Immature natural killer cell (primary cell): ENCODE data around the gene KRT78. TPM values are rescaled to one million over a fixed set of nuclear protein-coding genes. Genes with fewer than 3 reads are reported as not detected.
A peak's percentile ranks its signal among the peaks of the same experiment; 100 is the strongest.

ENCODE experiments used
- DNase-seq, 3 donors: peaks; one replicate each; pipeline ENCODE4 v3.0.0; 2022; ENCODE audit warnings: mixed read lengths in 1 of 3
- H3K27ac Mint-ChIP-seq, 6 donors: one replicate each; pipeline ENCODE4 v1.8.0; 2020; ENCODE audit warnings: mixed read lengths in 6 of 6, mild to moderate bottlenecking in 5 of 6, inconsistent platforms in 4 of 6, moderate library complexity in 3 of 6
- H3K27me3 Mint-ChIP-seq, 3 donors: one replicate each; pipeline ENCODE4 v1.8.0; 2020 to 2021; ENCODE audit warnings: low read depth in 3 of 3, mild to moderate bottlenecking in 3 of 3, mixed read lengths in 3 of 3, moderate library complexity in 3 of 3, inconsistent platforms in 1 of 3
- H3K36me3 Mint-ChIP-seq, 3 donors: one replicate each; pipeline ENCODE4 v1.8.0; 2020; ENCODE audit warnings: mixed read lengths in 3 of 3, inconsistent platforms in 2 of 3, mild to moderate bottlenecking in 2 of 3
- H3K4me1 Mint-ChIP-seq, 2 donors: one replicate each; pipeline ENCODE4 v1.8.0; 2020; ENCODE audit warnings: inconsistent platforms in 2 of 2, mild to moderate bottlenecking in 2 of 2, mixed read lengths in 2 of 2, moderate library complexity in 1 of 2
- H3K4me3 Mint-ChIP-seq, 5 donors: one replicate each; pipeline ENCODE4 v1.8.0; 2020; ENCODE audit warnings: mild to moderate bottlenecking in 5 of 5, mixed read lengths in 5 of 5, inconsistent platforms in 3 of 5, moderate library complexity in 3 of 5
- H3K9me3 Mint-ChIP-seq, 6 donors: one replicate each; pipeline ENCODE4 v1.8.0; 2020; ENCODE audit warnings: mild to moderate bottlenecking in 6 of 6, mixed read lengths in 6 of 6, inconsistent platforms in 4 of 6, moderate library complexity in 3 of 6
- polyA plus RNA-seq, 3 donors: library from polyadenylated mRNA; unstranded; fragments of 300-500 nt; fragmentation: Illumina TruSeq; gene quantifications; one replicate each; pipeline ENCODE4 v1.2.3, GENCODE V29; 2021

The KRT78 gene
- polyA plus RNA-seq, 3 donors from 2014 or later = 0.28 TPM; not detected in 2

DNA sequence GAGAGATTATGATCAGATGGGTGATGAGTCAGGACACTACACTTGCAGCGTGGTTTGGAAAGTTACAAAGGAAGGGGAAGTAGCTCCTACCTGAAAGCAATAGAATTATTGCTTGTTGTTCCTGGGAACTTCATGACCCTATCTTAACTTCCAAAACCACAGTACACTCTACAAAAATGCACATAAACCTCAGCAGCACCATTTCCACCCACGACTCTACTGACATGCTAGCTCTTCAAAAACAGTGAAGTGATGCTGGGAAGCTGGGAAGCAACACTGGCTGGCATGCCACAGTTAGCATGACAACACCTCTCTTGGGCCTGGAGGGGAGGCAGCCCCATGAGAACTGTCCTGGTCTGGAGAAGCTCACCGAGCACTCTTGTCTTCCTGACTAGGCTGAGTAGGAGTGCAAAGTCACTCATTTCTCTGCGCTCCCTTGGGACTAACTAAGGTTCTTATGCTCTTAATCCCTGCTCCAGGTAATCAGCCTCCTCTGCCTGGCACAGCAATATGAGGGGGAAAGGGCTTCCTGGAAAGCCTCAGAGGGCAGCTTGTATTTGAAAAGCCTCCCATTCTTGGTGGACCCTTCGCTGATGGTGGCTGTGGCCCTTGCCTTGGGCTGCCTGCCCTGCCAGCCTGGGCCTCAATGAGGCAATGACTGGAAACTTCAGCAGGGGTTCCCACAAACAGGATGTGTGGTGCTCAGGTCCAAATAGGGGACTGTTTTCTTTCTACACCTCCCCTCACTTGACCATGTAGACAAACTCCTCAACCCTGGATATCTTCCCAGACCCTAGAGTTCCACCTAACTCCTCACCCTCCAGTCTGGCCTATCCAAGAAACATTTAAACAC lies 54.1 kb downstream of the KRT78 start:
- Mint-ChIP-seq H3K4me1 (peaks cover 9 to 10% of the 10 kb centered on the region in 2 donors), H3K9me3 (no peaks in the 10 kb centered on the region), H3K36me3 (peaks cover 0 to 6% (median 0%) of the 10 kb centered on the region in 3 donors), H3K27ac (peak overlapping the region in 1 of 6 donors; percentile 9), H3K27me3 (peaks cover 5 to 11% (median 8%) of the 10 kb centered on the region in 3 donors), H3K4me3 (no peak overlapping the region)
- DNase-seq = no peak

DNA sequence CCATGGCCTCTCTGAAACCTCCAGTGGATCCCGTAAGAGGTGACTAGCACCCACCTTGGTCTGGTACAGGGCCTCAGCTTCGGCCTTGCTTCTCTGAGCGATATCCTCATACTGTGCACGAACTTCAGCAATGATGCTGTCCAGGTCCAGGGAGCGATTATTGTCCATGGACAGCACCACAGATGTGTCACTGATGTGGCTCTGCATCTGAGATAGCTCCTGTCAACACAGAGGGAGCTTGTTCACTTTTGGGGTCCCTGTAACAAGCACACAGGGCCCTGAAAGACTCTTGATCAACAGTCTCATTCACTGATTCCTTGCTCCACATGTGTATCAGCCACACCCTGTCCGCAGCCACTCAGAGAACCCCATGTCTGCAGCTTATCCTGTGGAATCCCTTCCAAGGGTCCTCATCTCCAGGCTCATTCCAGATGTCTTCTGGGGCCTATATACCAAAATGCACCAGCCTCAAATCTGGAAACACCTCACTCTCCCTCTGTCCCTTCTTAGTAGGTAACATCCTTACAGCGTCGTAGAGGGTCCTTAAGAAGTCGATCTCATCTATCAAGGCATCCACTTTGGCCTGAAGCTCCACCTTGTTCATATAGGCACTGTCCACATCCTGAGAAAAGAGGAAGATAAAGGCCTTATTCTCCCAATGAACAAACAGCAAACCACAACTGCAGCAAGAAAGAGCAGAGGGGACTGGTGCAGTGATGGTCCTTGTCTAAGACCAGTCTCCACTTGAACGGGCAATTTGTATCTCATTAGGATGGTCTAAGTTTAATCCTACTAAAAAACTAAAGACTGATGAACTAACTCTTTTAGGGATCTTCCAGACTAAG lies 56.4 kb downstream of the KRT78 start:
- Mint-ChIP-seq H3K27me3 (peaks cover 7 to 16% (median 14%) of the 10 kb centered on the region in 3 donors), H3K9me3 (no peaks in the 10 kb centered on the region), H3K4me1 (peaks cover 14 to 17% of the 10 kb centered on the region in 2 donors), H3K36me3 (peaks cover 0 to 6% (median 0%) of the 10 kb centered on the region in 3 donors), H3K4me3 (no peak overlapping the region), H3K27ac (no peak overlapping the region)
- DNase-seq = no peak

DNA sequence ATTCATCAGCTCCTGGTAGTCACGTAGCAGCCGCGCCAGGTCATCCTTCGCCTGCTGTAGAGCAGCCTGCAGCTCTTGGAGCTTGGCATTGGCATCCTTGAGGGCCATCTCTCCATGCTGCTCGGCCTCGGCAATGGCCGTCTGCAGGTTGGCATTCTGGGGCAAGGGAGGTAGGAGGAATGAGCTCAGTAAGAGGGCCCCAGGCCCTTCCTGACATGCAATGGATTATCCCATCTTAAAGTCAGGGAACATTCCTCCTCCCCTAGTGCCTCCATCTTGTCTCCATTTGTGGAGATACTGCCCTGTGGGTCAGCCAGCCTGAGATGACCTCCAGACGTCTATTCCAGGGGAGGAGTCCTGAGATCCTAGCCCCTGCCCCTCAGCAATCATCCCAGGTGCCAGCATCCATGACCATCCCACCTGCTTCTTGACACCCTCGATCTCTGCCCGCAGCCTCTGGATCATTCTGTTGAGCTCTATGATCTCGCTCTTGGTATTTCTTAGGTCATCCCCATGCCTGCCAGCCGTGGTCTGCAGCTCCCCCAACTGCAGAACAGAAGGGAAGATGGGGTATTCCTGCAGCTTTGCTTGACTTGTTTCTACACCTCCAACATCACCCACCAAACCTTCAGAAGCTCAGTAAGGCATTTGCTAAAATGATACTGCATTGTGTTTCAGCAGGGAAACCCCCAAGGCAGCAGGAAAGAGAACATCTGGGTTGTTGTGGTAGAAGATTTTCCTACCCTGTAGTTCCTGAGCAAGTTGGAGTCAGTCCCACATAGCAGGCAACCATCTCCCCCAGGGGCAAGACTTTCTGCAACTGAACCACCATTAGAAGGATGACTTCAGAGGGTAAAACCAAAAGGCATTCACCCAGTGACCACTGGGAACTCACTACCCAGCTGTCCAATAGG lies 57.3 kb downstream of the KRT78 start:
- Mint-ChIP-seq H3K4me3 (no peak overlapping the region), H3K27me3 (peaks cover 8 to 16% (median 14%) of the 10 kb centered on the region in 3 donors), H3K36me3 (peaks cover 0 to 6% (median 0%) of the 10 kb centered on the region in 3 donors), H3K4me1 (peaks cover 14 to 17% of the 10 kb centered on the region in 2 donors), H3K9me3 (no peaks in the 10 kb centered on the region), H3K27ac (no peak overlapping the region)
- no peak for DNase-seq

DNA sequence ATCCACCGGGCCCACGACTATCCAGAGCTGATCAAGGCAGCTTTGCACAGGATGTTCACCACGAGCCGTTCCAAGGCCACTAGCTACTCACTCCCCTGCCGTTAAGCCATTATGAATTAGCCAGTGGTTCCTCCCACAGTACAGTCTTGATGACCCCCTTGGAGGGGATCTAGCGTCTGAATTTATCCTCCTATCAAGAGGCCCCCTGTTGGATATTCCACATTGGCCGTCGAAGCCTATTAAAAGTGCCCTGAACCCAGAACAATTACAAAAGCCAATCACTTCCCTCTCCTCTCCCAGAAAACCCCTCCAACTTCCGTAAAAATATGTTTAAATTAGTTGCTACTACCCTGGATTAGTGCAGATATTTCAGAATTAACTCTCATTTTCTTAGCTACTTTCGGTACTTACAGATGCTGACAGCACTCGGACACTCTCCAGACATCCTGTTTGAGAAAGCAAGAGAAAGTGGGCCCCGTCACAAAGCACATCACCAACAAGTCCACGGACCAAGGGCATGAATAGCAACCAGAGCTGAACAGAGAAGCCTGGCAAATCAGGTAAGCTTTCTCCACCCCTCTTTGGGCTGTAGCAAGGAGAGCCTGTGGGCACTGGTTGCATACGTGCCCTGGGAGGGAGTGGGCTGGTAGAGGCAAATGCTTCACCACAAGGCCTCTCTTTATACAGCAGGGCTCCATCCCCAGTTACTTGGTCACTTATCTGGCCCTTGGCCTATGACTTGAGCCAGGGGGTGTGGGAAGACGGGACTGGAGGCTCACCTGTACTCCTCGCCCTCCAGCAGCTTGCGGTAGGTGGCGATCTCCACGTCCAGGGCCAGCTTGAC lies 58.1 kb downstream of the KRT78 start:
- peaks cover 14 to 17% of the 10 kb centered on the region in 2 donors for H3K4me1 Mint-ChIP-seq
- peaks cover 10 to 19% (median 12%) of the 10 kb centered on the region in 3 donors for H3K27me3 Mint-ChIP-seq
- H3K9me3 Mint-ChIP-seq = no peaks in the 10 kb centered on the region
- peak overlapping the region in 1 of 6 donors; percentile 23 for H3K27ac Mint-ChIP-seq
- peak overlapping the region in 1 of 5 donors; percentile 21 for H3K4me3 Mint-ChIP-seq
- no peak for DNase-seq
- peaks cover 0 to 6% (median 0%) of the 10 kb centered on the region in 3 donors for H3K36me3 Mint-ChIP-seq

DNA sequence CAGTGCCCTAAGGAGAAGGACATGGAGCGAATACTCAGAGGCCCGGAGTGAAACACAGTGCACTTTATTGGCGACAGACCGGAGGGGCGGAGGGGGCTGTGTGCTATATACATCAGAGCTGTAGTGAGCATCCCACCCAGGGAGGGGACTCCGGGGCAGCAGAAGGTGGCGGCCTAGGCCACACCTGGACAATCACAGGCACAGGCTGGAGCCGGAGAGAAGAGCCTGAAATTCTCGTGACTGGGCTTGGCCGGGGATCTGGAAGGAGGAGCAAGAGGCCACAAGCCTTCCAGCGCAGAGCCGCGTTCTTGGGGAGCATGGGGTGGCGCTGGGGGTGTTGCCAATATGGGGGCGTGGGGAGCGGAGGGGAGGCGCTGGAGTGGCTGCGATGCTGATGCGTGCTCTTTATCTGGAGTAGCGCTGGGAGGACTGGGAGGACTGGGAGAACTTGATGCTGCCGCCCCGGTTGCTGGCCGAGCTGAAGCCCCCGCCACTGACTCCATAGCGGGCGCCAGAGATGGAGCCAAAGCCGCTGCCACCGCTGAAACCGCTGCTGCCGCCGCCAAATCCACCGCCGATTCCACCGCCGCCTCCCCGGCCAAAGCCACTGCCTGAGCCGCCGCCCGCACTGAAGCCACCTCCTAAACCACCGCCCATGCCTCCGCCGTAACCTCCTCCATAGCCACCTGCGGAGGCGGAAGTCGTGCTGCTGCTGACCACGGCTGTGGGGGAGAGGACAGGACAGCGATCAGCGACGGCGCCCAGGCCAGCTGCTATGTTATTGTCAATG lies 59.0 kb downstream of the KRT78 start:
- Mint-ChIP-seq H3K36me3 (peaks cover 0 to 6% (median 0%) of the 10 kb centered on the region in 3 donors), H3K9me3 (no peaks in the 10 kb centered on the region), H3K4me1 (peaks cover 14 to 17% of the 10 kb centered on the region in 2 donors), H3K27ac (no peak overlapping the region), H3K4me3 (peak overlapping the region in 1 of 5 donors; percentile 28), H3K27me3 (peaks cover 10 to 19% (median 16%) of the 10 kb centered on the region in 3 donors)
- DNase-seq = no peak

DNA sequence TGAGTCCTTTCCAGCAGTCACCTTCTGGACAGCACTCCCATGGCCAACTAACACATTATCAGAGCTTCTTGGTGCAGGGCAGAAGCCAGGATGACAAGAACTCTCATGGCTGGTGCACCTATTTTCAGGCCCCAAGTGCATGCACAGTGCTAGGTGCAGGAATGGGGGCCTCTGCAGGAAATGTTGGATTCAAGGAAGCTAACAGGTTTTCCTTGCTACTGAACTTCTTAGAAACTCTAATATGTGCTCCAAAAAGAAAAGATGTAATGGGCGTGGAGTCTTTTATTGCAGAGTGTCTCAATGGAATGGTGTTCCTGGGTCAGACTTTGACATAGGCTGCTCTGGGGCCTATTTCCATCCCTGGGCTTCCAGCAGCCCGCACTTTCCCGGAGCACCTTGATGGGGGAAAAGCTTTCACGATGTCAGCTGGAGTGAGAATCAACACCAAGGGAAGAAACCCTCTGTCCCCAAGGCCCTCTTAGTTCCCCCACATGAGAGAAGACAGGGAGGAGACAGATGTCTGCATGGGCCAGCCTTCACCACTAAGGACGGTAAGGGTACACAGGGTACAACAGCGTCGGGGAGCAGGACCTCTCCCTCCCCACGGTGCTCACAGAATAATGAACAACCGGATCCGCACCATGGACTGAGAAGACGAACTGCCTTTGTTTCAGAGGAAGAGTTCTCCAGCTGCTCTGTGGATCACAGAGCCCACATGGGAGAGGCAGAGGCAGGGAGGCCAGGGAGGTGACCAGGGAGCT lies 59.7 kb downstream of the KRT78 start:
- H3K27me3 Mint-ChIP-seq = peaks cover 13 to 19% (median 16%) of the 10 kb centered on the region in 3 donors
- peak overlapping the region in 1 of 5 donors; percentile 28 for H3K4me3 Mint-ChIP-seq
- DNase-seq = no peak
- H3K4me1 Mint-ChIP-seq = peaks cover 14 to 17% of the 10 kb centered on the region in 2 donors
- H3K36me3 Mint-ChIP-seq = peaks cover 0 to 1% (median 0%) of the 10 kb centered on the region in 3 donors
- H3K9me3 Mint-ChIP-seq = no peaks in the 10 kb centered on the region
- H3K27ac Mint-ChIP-seq = no peak overlapping the region

DNA sequence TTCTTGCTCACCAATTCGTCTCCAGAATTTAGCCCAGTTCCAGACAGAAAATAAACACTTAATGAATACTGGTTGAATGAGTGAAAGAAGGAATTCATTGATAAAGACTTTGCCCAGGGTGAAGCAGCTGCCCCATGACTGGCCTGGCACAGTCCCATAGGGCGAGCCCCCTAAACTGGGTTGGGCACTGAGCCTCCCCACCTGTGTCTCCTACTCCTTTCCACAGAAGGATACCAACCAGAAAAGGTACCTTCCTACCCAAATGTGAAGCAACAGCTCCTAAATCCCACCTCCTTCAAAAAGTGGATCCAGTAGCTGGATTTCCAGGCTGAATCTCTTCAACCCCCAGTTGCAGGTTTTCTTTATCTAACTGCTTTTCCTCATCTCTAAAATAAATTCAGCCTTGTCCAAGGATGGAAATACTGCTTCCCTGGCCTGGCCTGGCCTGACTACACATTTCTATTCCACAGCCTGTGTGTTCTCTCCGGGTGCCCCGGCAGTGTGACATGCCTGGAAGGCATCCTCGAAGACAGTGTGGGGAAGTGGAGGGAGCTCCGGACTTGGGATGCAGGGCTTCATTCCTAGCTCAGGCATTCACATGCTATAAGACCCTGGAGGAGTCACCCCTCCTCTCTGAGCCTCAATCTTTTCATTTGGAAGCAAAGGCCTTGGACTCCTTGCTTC lies 60.5 kb downstream of the KRT78 start:
- Mint-ChIP-seq H3K4me1 (peaks cover 14 to 17% of the 10 kb centered on the region in 2 donors), H3K27ac (no peak overlapping the region), H3K9me3 (no peaks in the 10 kb centered on the region), H3K27me3 (peaks cover 14 to 19% (median 16%) of the 10 kb centered on the region in 3 donors), H3K4me3 (no peak overlapping the region), H3K36me3 (no peaks in the 10 kb centered on the region)
- no peak for DNase-seq

Other genes starting within 250 kb of the KRT78 start
- gene KRT72, start 247.5 kb downstream of the KRT78 start, polyA plus RNA-seq = under 1 TPM in 2 of 3 donors, not detected in 1; 0.34 to 0.93 TPM
- 1 to 10 TPM in 1 of 3 donors, under 1 TPM in 1, not detected in 1; 0.82 to 3.3 TPM for gene KRT73, start 230.4 kb downstream of the KRT78 start, polyA plus RNA-seq
- 1 to 10 TPM in 1 of 3 donors, under 1 TPM in 2; 0.51 to 1.3 (median 0.61) TPM for gene KRT2, start 196.8 kb downstream of the KRT78 start, polyA plus RNA-seq
- gene KRT1, start 168.6 kb downstream of the KRT78 start, polyA plus RNA-seq = not detected
- not detected for gene KRT77, start 145.5 kb downstream of the KRT78 start, polyA plus RNA-seq
- gene KRT76, start 71.6 kb downstream of the KRT78 start, polyA plus RNA-seq = not detected
- not detected for gene KRT3, start 52.9 kb downstream of the KRT78 start, polyA plus RNA-seq
- not detected for gene KRT4, start 34.9 kb downstream of the KRT78 start, polyA plus RNA-seq
- not detected for gene KRT79, start 14.7 kb downstream of the KRT78 start, polyA plus RNA-seq
- not detected for gene KRT8, start 56.1 kb upstream of the KRT78 start, polyA plus RNA-seq
- under 1 TPM in 1 of 3 donors, not detected in 2; 0.60 TPM for gene KRT18, start 100.1 kb upstream of the KRT78 start, polyA plus RNA-seq
- gene EIF4B, start 157.5 kb upstream of the KRT78 start, polyA plus RNA-seq = 10 to 100 TPM; 57.2 to 83.4 (median 69.2) TPM
- gene TNS2, start 201.1 kb upstream of the KRT78 start, polyA plus RNA-seq = not detected
- 10 to 100 TPM; 35.6 to 70.4 (median 59.6) TPM for gene SPRYD3, start 230.4 kb upstream of the KRT78 start, polyA plus RNA-seq
- 1 to 10 TPM in 1 of 3 donors, under 1 TPM in 1, not detected in 1; 0.69 to 2.1 TPM for gene IGFBP6, start 248.7 kb upstream of the KRT78 start, polyA plus RNA-seq